GM12872 (cell line): Measurements from ENCODE around the gene MAPK4.

Source experiments
- CTCF ChIP-seq: IDR thresholded peaks from 3 replicates; pipeline ENCODE4 v1.5.1; 2011; ENCODE audit warnings: low read depth, mild to moderate bottlenecking, low read length, moderate library complexity; ENCODE audit not compliant: insufficient read depth

MAPK4 gene

GRCh38 chr18:50700245-50701165 lies 140.6 kb downstream of the MAPK4 start:
- no peak for TF ChIP-seq CTCF

GRCh38 chr18:50704357-50704940 lies 144.6 kb downstream of the MAPK4 start:
- TF ChIP-seq CTCF = no peak

- TF ChIP-seq CTCF = no peak
Measured at GRCh38 chr18:50706199-50706598, 146.3 kb downstream of the MAPK4 start.

- no peak for TF ChIP-seq CTCF
Measured at GRCh38 chr18:50706651-50707050, 146.8 kb downstream of the MAPK4 start.

GRCh38 chr18:50707855-50708469 lies 148.1 kb downstream of the MAPK4 start:
- TF ChIP-seq CTCF = no peak

GRCh38 chr18:50709193-50709592 lies 149.3 kb downstream of the MAPK4 start:
- peak; percentile 28; the same call in 1 of the 3 replicates for TF ChIP-seq CTCF

- no peak for TF ChIP-seq CTCF
Measured at GRCh38 chr18:50711386-50711785, 151.5 kb downstream of the MAPK4 start.
